Mesendoderm (in vitro differentiated cells): Measurements from ENCODE around the gene GARIN5B.
"Not testable (repeated sequence)": the region's sequence is repeated elsewhere in the genome, so short reads cannot be mapped to it uniquely, and the experiment has no call there.

Experiments used
- DNase-seq: peaks from one replicate; pipeline ENCODE4 v3.0.0; 2013
- H2AK5ac ChIP-seq: 2 replicates; pipeline ENCODE4 v1.6.1; 2013; ENCODE audit warnings: low read length, inconsistent platforms
- H2BK120ac ChIP-seq: 2 replicates; pipeline ENCODE4 v1.6.1; 2013; ENCODE audit warnings: low read depth, mild to moderate bottlenecking, low read length, moderate library complexity, mixed read lengths
- H2BK15ac ChIP-seq: replicated peaks from 2 replicates; pipeline ENCODE4 v1.6.1; 2013; ENCODE audit warnings: low read depth, mild to moderate bottlenecking, moderate library complexity
- H2BK5ac ChIP-seq: 2 replicates; pipeline ENCODE4 v1.6.1; 2013; ENCODE audit warnings: low read length, inconsistent platforms
- H3K18ac ChIP-seq: 2 replicates; pipeline ENCODE4 v1.6.1; 2013; ENCODE audit warnings: mild to moderate bottlenecking, low read length, mixed read lengths
- H3K23ac ChIP-seq: one replicate; pipeline ENCODE4 v1.6.1; 2013; ENCODE audit warnings: low read length
- H3K27ac ChIP-seq: 2 replicates; pipeline ENCODE4 v1.5.1; 2013; ENCODE audit warnings: low read depth, mild to moderate bottlenecking, inconsistent platforms, low read length, moderate library complexity
- H3K27me3 ChIP-seq: 2 replicates; pipeline ENCODE4 v1.6.1; 2013; ENCODE audit warnings: low read length, control low read depth, mild to moderate bottlenecking, inconsistent platforms; ENCODE audit not compliant: insufficient read depth, poor library complexity
- H3K36me3 ChIP-seq: 2 replicates; pipeline ENCODE4 v1.6.1; 2013; ENCODE audit warnings: low read length, inconsistent platforms; ENCODE audit not compliant: control insufficient read depth, insufficient read depth
- H3K4ac ChIP-seq: one replicate; pipeline ENCODE4 v1.6.1; 2013; ENCODE audit warnings: low read depth, mild to moderate bottlenecking, low read length, moderate library complexity
- H3K4me1 ChIP-seq: 2 replicates; pipeline ENCODE4 v1.6.1; 2013; ENCODE audit warnings: low read depth, low read length, inconsistent platforms; ENCODE audit not compliant: control insufficient read depth
- H3K4me2 ChIP-seq: 2 replicates; pipeline ENCODE4 v1.6.1; 2013; ENCODE audit warnings: low read length
- H3K4me3 ChIP-seq: 2 replicates; pipeline ENCODE4 v1.5.1; 2013; ENCODE audit warnings: mild to moderate bottlenecking, low read length
- H3K56ac ChIP-seq: one replicate; pipeline ENCODE4 v1.6.1; 2013; ENCODE audit warnings: low read length
- H3K79me1 ChIP-seq: 2 replicates; pipeline ENCODE4 v1.6.1; 2013; ENCODE audit warnings: low read length, inconsistent platforms
- H3K79me2 ChIP-seq: 2 replicates; pipeline ENCODE4 v1.6.1; 2013; ENCODE audit warnings: mild to moderate bottlenecking, low read length; ENCODE audit not compliant: control insufficient read depth, insufficient read depth
- H3K9ac ChIP-seq: 2 replicates; pipeline ENCODE4 v1.6.1; 2013; ENCODE audit warnings: low read length, inconsistent platforms
- H4K5ac ChIP-seq: one replicate; pipeline ENCODE4 v1.6.1; 2013; ENCODE audit warnings: low read length
- H4K8ac ChIP-seq: one replicate; pipeline ENCODE4 v1.6.1; 2013; ENCODE audit warnings: low read depth, mild to moderate bottlenecking, control low read depth, low read length, moderate library complexity
- WGBS: extraction: QIAGEN DNeasy Blood & Tissue Kit; methylation state at CpG from one replicate; pipeline ENCODE4 v1.1.7; 2013; ENCODE audit warnings: low lambda C conversion rate, missing lambda C conversion rate; ENCODE audit not compliant: insufficient coverage; ENCODE audit errors: extremely low coverage; 5-methylcytosine and 5-hydroxymethylcytosine counted together

The GARIN5B gene

GRCh38 chr19:55339889-55340783 is 22.9 kb downstream of the GARIN5B start:
- peak overlapping the region; percentile 98 for H3K9ac ChIP-seq
- H3K56ac ChIP-seq, result peak overlapping the region; percentile 91
- H3K4ac ChIP-seq, result peak overlapping the region; percentile 66
- no peak overlapping the region for H2BK15ac ChIP-seq
- WGBS, result no CpG with 5 or more reads among the region's 44 CpGs
- H3K4me1 ChIP-seq, result no peaks in the 10 kb centered on the region
- H2BK120ac ChIP-seq, result no peak overlapping the region
- H2BK5ac ChIP-seq, result peak overlapping the region; percentile 81
- peak overlapping the region; percentile 87 for H4K8ac ChIP-seq
- peak overlapping the region; percentile 91 for H3K4me2 ChIP-seq
- H3K27me3 ChIP-seq, result no peaks in the 10 kb centered on the region
- DNase-seq, result peak; percentile 45
- peak overlapping the region; percentile 31 for H3K18ac ChIP-seq
- H3K4me3 ChIP-seq, result peak overlapping the region; percentile 44
- H3K79me1 ChIP-seq, result peaks cover 2% of the 10 kb centered on the region
- H3K23ac ChIP-seq, result peak overlapping the region; percentile 97
- H3K27ac ChIP-seq, result peak overlapping the region; percentile 68
- H2AK5ac ChIP-seq, result peak overlapping the region; percentile 98
- no peak overlapping the region for H4K5ac ChIP-seq
- no peaks in the 10 kb centered on the region for H3K79me2 ChIP-seq
- no peaks in the 10 kb centered on the region for H3K36me3 ChIP-seq

DNA sequence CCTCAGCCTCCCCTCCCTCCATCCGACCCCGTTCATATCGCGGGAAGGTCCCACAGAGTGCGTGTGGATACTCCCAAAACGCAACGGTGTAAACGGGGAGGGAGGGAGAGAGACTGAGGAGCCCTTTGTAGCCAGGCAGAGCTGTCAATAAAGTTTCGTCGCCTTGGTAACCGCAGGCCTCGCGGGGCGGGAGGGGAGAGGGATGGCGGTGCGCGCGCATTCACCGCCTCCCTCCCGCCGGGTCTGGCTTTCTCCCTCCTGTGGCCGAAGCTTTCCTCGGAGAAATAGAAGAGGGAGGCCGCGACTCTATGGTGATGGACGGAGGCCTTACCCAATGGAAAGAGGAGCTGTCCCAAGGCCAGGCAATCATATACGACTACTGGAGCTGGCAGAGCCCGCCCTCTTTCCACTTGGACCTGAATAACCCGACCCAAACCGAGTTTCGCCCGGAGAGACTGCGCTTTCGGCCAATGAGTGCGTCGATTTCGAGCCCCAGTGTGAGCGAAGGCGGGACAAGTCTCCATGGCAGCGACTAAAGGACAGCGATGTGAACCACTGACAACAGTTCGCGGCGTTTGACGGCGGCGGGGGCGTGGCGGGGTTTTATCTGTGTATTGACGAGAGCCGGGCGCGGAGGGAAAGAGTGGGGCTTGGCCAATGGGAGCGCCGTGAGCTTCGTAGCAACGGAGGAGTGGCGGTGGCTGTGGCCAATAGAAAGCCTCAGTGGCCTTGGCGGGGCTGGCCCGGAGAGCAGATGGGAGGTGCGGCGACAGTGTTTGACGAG is 23.8 kb downstream of the GARIN5B start, which contains the start of gene KMT5C:
Gene KMT5C, plus strand, starts transcription at position 772 of the 784 bp plus-strand sequence. CDS start 2,061 bp downstream, outside the sequence.
- no CpG with 5 or more reads among the region's 63 CpGs for WGBS
- Histone ChIP-seq H3K56ac (peak within 1 kb of the TSS; percentile 91), H3K23ac (peak within 1 kb of the TSS; percentile 97)

DNA sequence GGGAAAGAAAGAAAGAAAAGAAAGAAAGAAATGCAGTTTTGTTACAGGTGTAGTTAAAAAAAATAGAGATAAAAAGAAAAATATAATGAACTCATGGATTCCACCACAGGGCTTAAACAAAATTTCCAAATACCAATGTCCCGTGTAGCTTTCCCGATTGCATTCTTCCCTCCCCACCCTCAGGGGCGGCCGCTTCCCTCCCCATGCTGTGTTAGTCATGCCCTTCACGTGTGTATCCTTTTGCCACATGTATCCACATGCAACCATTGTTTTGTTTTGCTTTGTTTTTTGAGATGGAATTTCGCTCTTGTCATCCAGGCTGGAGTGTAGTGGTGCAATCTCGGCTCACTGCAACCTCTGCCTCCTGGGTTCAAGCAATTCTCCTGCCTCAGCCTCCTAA is 27.0 kb downstream of the GARIN5B start:
- Histone ChIP-seq H3K56ac (no peak overlapping the region), H3K18ac (no peak overlapping the region), H4K5ac (no peak overlapping the region), H3K27me3 (no peaks in the 10 kb centered on the region), H3K23ac (no peak overlapping the region), H3K4ac (no peak overlapping the region), H3K4me2 (no peak overlapping the region), H3K9ac (no peak overlapping the region), H3K79me1 (peaks cover 2% of the 10 kb centered on the region), H3K79me2 (no peaks in the 10 kb centered on the region), H3K4me1 (no peaks in the 10 kb centered on the region), H4K8ac (no peak overlapping the region), H2BK5ac (no peak overlapping the region), H3K36me3 (no peaks in the 10 kb centered on the region), H2BK120ac (no peak overlapping the region), H2AK5ac (no peak overlapping the region), H2BK15ac (no peak overlapping the region), H3K27ac (no peak overlapping the region), H3K4me3 (no peak overlapping the region)
- DNase-seq, result no peak
- WGBS, result no CpG with 5 or more reads among the region's 7 CpGs

More for the DNA sequence above, 23.8 kb downstream of the GARIN5B start, which contains the start of gene KMT5C:
- Histone ChIP-seq H3K79me1 (peaks cover 2% of the 10 kb centered on the region), H3K4me1 (no peaks in the 10 kb centered on the region), H2BK120ac (peak within 1 kb of the TSS; percentile 1), H3K27ac (peak within 1 kb of the TSS; percentile 70), H2BK5ac (peak within 1 kb of the TSS; percentile 82), H2BK15ac (no peak within 1 kb of the TSS), H3K4me2 (peak within 1 kb of the TSS; percentile 91), H2AK5ac (peak within 1 kb of the TSS; percentile 98), H3K9ac (peak within 1 kb of the TSS; percentile 98), H3K79me2 (no peaks in the 10 kb centered on the region), H3K4me3 (peak within 1 kb of the TSS; percentile 44), H4K5ac (no peak within 1 kb of the TSS), H3K36me3 (no peaks in the 10 kb centered on the region), H4K8ac (peak within 1 kb of the TSS; percentile 87), H3K18ac (peak within 1 kb of the TSS; percentile 69), H3K27me3 (no peaks in the 10 kb centered on the region), H3K4ac (peak within 1 kb of the TSS; percentile 66)
- DNase-seq, result peak; percentile 100

- no peak overlapping the region for H3K27ac ChIP-seq
These were observed 29.2 kb downstream of the GARIN5B start for GRCh38 chr19:55333870-55334269.

GRCh38 chr19:55329791-55330190 is 33.3 kb downstream of the GARIN5B start:
- H3K18ac ChIP-seq, H3K79me1 ChIP-seq, H2BK5ac ChIP-seq, H3K4ac ChIP-seq, DNase-seq, H3K4me2 ChIP-seq, H2BK120ac ChIP-seq, H2AK5ac ChIP-seq, H3K79me2 ChIP-seq, H2BK15ac ChIP-seq, H3K9ac ChIP-seq, H3K23ac ChIP-seq, H3K56ac ChIP-seq, H3K27me3 ChIP-seq, H4K8ac ChIP-seq, H4K5ac ChIP-seq, H3K4me3 ChIP-seq, H3K4me1 ChIP-seq, H3K36me3 ChIP-seq, H3K27ac ChIP-seq: not testable (repeated sequence)
- WGBS, result no CpG with 5 or more reads among the region's 6 CpGs

More at GRCh38 chr19:55333870-55334269, 29.2 kb downstream of the GARIN5B start:
- Histone ChIP-seq H3K4ac (no peak overlapping the region), H3K4me1 (no peaks in the 10 kb centered on the region), H3K23ac (no peak overlapping the region), H2BK120ac (no peak overlapping the region), H3K36me3 (no peaks in the 10 kb centered on the region), H4K8ac (no peak overlapping the region), H3K79me2 (no peaks in the 10 kb centered on the region), H3K56ac (no peak overlapping the region), H2AK5ac (no peak overlapping the region), H2BK15ac (no peak overlapping the region), H3K27me3 (no peaks in the 10 kb centered on the region), H2BK5ac (no peak overlapping the region), H4K5ac (no peak overlapping the region), H3K4me3 (no peak overlapping the region), H3K4me2 (no peak overlapping the region), H3K79me1 (no peaks in the 10 kb centered on the region), H3K18ac (no peak overlapping the region), H3K9ac (no peak overlapping the region)
- WGBS, result no CpG with 5 or more reads among the region's 11 CpGs
- DNase-seq, result no peak
